HG03457 (cell line): ENCODE measurements around the gene OR5K1.

Source experiments
- ATAC-seq: cut with Tn5 transposase; IDR thresholded peaks from one replicate; pipeline ENCODE4 v1.9.1; 2021; ENCODE audit warnings: moderate number of reproducible peaks; ENCODE audit not compliant: unreplicated experiment

The OR5K1 gene

DNA sequence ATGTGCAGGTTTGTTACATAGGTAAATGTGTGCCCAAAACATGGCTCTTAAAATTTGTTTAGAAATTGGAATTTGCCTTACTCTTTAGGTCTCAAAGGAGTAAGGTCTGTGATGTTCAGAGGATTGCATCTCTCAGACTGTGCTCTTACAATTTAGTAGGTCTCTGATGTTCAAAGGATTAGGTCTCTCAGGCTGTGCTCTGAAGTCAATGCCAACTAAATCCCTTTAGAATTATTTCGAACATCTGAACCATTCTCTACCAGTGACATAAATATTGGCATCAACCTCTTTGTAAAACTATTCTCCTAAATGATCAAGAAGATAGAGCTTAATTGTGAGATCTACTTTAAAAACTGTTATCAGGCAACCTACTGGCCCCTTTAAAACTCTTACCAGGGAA, at the start of gene OR5K1:
Gene OR5K1 (plus strand): TSS at position 301 of the 400 bp plus-strand sequence. CDS start 6,376 bp downstream, outside the sequence.
- ATAC-seq, result no peak

DNA sequence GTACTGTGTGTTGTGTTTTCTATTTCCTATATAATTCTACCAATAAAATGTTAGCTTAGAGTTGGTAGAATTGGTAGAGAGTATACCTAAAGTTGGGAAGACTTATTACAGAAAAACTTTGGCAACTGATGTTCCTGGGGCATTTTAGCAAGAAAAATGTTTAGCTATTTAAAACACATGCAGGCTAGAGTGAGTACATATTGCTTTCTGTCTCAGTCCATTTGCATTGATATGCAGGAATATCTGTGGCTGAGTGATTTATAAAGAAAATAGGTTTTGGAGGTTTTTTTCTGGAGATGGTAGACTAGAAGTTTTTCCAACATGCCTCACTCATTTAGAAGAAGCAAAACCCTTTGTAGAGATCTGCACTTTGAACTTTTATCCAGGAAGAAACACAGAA, 30.4 kb upstream of the OR5K1 start:
- no peak for ATAC-seq

DNA sequence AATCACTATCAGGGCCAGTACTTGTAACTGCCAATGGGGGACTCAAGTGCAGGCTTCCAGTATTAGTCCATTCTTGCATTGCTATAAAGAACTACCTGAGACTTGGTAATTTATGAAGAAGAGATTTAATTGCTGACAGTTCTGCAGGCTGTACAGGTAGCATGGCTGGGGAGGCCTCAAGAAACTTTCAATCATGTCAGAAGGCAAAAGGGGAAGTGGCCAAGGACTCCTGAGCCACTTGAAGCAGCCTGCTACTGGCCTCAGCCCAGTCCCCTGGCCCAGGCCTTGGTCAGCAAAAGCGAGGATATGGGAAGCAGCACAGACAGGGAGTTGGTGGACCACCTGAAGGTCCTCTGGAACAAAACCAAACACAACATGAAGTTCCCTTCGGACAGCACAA, 29.2 kb upstream of the OR5K1 start:
- ATAC-seq, result no peak

DNA sequence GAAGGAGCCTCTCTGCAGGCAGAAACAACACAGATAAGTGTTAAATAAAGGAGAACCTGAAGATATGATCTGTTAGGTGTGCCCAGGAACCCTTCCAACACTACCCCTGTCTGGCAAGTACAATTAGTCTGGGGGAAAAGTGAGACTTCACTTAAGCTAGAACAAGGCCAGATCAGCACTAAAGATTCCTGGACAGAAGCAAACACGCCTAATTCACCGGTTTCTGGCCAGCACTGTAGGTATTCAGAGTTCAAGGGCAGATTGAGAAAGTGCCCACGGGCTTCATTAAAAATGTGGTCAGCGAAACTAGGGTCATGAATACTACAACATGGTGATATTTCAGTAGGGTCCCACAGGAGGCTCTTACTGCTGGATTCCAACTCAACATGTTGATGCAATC, 28.6 kb upstream of the OR5K1 start:
- no peak for ATAC-seq

DNA sequence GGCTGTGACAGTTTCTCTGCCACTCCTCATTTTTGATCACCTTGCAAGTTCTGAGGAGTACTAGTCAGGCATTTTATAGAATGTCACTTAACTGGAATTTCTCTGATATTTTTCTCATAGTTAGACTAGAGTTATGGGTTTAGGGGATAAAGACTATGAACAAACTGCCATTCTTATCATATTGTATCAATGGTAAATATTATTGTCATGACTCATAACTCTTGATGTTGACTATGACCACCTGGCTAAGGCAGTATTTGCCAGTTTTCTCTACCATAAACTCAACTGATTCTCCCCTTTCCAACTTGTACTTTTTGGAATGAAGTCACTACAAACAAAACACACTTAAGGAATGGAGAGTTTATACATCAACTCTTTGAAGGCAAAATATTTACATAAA, 22.7 kb upstream of the OR5K1 start:
- ATAC-seq, result no peak

DNA sequence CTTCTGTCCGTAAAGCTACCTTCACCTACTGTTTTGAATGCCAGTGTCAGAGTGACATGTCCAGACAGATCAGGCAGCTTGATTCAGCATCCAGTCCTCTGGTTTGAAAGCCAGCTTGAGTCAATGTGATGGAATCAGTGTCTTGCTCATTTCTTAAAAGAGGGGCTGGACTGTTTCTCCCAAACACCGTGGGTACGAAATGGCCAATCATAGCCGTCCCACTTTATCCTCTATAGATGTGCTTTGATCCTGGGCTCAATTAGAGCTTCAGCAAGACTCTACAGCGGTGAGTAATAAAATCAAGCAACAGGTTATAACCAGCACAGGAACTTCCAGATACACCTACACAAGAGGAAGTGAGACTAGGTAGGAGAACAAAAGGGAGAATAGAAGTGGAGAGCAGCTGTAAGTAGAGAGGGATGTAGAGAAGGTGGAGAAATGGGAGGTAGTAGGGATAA, 17.0 kb upstream of the OR5K1 start:
- ATAC-seq, result peak; percentile 85

DNA sequence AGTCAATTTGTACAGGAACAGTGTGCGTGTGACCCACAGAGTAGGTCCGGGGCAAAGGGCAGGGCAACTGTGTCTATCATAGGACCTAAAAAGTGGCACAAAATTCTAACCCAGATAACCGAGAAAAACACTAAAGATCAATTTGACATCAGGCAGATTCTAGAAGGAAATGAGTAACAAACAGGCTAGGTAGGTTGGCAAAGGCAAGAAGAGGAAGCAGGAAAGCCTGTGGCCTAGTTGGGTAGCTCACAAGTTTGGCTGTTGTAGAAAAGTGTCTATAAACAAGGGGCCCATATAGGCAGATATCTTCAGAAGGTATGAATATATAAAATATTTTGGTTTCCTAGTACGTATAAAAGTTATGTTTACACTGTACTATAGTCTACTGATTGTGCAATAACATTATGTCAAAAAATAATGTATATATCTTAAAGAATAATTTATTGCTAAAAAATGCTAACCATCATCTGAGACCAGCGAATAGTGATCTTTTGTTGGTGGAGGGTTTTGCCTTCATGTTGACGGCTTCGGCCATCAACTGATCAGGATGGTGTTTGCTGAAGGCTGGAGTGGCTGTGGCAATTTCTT, 13.3 kb upstream of the OR5K1 start:
- no peak for ATAC-seq

DNA sequence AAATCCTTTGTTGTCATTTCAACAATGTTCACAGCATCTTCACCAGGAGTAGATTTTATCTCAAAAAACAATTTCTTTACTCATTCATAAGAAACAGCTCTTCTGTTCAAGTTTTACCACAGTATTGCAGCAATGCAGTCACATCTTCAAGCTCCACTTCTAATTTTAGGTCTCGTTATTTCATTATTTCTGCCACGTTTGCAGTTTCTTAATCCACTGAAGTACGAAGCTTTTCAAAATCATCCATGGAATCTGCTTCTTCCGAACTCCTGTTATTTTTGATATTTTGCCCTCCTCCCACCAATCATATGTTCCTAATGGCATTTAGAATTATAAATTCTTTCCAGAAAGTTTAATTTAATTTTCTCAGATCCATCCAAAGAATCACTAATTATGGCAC, 12.6 kb upstream of the OR5K1 start:
- no peak for ATAC-seq

DNA sequence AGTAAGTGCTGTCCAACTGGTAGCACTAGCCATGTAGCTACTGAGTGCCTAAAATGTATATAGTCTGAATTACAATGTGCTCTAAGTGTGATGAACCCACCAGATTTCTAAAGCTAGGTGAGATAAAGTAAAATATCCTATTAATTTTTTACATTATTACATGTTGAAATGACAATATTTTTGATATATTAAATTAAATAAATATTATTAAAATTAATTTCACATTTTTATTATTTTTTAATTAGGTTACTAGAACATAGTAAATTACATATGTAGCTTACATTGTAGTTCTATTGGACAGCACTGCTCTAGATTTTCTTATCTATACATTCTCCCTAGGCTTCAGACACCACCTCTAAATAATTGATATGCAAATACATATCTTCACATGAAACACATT, 9.2 kb upstream of the OR5K1 start:
- ATAC-seq, result no peak

DNA sequence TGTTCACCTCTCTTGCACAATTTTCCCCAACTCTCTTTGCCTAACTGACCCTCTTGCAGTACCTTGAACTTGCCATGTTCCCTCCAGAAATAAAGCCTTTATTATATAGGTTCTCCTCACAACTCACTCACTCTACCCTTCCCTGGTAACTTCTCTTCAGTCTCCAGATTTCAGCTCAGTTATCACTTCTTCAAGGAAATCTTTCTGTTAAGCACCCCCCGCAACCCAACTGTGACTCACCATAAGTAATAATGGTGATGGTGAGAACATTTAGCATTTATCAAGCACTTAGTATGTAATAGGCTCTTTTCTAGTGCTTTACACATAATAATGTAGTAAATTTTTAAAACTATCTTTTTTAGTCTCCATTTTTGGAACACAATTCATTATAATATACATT, 8.1 kb upstream of the OR5K1 start:
- ATAC-seq, result no peak

DNA sequence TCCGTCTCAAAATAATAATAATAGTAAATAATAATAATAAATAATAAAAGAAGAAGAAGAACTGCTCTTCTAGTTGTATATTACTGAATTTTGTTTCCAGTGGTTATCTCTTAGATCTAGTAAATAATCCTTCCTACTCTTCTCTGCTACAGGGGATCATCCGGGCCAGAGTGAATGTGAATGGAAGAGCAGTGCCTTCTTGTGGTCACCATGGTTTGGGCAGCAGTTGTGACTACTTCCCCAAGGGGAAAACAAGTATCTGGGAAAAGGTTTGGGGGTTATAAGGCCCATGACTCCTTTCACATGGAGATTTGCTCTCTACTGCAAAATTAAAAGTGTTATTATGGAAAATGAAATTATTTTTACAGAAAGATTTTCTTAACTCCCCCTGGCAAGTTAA, 5.5 kb upstream of the OR5K1 start:
- no peak for ATAC-seq

DNA sequence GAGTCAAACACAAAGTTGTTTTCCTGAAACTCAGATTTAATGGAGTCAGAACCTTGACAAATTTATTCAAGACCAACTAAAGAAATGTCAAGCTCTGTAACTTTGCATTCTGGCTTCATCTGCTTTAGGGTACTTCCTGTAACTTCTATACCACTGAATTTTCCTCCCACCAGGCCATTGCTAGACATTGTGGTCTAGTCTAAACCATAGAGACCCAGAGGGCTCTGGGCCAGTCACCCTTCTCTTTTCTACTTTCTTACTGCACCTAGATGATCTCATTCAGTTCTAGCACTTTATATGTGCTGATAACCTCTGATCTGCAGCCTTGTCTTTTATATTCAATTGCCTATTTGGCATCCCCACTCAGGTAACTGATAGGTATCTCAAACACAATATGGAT, 2.8 kb upstream of the OR5K1 start:
- ATAC-seq, result no peak

DNA sequence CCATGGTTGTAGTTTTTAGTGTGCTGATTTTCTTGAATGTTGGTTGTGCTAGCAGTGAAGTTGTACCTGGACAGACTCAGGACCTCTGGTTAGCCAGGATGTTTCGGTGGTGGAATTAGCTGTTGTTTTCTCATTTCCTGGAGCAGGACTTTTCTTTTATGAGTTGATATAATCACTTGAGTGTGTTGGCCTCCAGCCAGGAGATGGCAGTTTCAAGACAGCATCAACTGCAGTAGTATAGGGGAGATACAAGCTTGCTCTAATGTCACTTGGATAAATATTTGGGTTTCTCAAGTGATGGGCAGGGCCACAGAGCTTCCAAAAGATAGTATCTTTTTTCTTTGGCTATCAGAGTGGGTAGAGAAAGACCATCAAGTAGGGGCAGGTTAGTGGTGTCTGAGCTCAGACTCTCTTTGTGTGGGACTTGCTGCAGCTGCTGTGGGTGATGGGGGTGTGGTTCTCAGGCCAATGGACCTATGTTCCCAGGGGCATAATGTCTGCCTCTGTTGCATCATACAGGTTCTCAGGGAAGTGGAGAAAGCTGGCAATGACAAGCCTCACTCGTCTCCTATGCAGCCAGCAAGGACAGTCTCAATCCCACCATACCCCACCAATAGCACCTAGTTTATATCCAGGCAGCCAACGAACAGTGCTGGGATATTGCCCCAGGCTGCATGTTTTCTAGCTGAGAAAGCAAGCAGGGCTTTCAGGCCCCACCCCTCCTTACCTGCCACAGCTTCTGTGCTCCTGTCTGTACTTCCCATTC, 19.9 kb downstream of the OR5K1 start:
- ATAC-seq, result no peak

DNA sequence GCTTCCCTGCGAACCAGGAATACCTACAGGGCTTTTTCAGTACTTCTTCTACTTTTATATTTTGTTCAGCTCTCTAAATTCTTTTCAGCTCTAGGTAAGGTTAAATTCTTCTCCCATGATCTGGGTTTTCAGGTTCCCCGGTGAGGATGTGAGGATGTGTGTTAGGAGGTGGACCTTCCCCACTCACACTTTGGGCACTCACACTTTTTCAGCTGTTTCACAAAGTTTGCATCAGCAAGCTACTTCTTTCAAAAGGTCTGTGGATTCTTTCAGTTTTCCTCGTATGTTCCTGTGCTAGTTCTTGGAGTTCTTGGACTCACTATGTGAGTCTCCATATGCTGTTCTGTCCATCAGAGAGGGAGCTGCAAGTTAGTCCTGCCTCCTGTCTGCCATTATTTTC, 20.6 kb downstream of the OR5K1 start:
- ATAC-seq, result no peak

DNA sequence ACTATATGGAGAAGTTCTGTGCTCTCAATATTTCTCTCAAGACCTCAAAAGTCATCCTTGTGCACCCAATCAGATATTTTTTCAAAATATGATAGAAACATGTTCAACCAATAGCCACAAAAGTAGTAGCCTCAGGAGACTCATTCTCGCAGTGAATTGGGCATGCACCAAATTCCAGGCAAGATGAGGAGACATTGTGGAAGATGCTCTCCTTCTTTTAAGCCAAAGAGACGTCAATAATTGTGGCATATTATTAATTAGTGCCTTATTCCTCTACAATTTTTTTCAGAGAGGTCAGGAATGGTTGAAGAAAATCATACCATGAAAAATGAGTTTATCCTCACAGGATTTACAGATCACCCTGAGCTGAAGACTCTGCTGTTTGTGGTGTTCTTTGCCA, 34.4 kb downstream of the OR5K1 start, which contains the start of gene OR5K2:
Gene OR5K2 (plus strand): TSS at position 301 of the 400 bp plus-strand sequence. CDS start 0 bp downstream, at position 301.
- ATAC-seq, result no peak

DNA sequence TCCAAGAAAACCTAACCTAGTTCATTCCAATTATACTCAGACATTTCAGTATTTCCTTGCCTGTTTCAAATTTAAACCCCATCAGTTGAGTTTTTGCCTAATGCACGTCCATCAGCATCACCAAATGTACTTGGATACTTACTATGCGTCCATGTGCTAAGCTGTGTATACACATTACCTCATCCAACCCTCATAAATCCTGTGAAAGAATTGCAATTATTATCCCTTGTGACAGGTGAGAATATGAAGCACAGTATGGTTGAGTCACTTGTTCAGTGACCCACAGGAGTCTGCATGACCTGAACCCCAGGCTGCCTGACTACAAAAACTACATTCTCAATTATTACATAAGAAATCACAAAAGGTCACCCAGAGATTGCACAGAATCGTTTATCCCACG, 37.0 kb downstream of the OR5K1 start:
- no peak for ATAC-seq

DNA sequence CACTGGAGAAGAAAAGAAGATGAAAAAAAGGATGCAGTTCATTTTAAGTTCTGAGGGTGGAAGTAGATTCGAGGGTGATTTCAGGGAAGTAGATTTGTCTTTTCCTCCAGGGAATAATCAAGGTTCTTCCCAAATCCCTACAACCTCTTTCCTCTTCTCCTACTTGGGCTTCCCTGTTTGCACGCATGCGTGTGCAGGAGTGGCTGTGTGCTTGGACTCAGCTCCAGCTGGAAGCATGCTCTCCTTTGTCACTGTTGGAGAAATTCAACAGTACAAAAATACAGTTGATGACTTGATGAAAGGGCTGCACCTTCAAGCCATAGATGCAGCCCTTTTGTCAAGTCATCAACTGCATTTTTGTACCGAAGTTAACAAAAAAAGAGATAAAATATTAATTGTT, 38.3 kb downstream of the OR5K1 start:
- ATAC-seq, result no peak

DNA sequence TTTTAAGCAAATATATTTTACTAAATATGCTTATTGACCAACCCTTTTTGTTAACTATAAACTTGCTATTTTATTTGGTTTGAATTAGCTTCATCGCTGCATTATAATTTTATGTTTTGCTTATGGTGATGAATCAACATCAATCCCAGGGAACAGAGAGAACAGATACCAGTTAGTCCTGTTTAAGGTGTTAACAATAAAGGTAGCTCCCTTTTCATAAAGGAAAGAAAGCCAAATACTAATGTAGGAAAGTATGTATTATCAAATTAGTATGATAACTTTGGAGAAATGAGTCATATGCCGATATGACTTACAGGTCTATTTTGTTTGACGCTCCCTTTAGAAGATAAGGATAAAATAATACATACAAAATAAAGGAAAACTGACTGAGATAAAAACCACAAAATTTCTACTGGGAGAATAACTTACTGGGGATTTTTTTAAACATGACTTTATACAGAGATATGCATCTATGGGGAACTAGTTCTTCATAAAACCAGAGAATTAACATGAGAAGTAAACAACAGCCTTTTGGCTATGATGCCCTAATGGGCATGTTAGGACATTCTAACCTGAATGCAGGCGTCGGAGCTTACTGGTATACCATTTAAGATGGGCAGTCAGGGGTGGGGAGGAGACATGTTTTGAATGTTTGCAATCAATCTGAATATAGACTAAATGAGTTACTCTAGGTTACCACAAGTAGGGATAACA, 39.0 kb downstream of the OR5K1 start:
- ATAC-seq, result no peak

DNA sequence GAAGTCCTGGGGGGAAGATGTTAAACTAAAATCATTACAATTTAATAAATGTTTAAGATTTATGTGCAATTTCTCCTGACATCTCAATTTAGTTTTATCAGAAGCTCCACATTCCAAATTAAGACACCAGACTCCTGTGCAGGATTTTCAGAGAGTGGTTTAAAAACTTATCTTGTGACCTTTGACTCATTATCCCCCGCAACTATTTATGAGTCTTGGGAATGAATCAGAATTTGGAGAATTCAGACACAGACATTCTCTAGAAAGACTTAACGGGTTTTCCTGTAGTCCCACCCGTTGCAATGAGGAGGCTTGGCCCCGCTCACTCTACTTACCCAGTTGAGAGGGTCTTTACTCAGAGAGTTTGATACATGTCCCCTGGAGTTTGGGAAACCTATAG, 41.5 kb downstream of the OR5K1 start:
- no peak for ATAC-seq

DNA sequence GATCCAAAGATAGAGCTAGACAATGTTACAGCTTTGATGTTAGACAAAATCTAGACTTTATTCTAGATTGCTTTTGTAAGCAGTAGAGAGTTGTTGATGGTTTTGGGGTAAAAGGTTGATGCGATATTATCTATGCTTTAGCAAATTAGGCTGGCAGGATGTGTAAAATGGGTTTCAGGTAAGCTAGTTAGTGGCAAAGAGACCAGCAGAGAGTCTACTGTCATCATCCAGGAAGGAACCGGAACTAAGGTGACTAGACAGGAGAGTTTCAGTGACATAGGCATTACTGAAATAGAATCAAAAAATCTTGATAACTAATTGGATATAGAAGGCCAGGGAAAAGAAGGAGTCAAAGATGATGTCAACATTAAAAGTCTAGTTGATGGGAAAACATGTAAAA, 45.6 kb downstream of the OR5K1 start:
- no peak for ATAC-seq

DNA sequence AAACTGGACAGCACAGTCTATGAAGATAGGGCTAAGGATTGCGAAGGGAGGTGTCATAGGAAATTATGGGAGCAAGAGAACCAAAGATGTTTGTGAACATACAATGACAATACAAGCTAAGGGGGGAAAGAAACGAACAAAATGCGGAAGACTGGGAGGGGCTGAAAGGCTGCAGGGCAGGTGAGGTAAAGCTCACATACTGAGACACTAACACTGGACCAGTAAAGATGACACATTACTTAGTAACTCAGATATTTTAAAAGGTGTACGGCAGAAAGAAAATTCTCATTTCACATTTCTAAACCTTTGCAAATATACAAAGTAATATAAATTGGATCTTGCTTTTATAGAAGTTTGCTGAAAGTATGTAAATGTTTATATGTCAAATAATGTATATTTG, 49.6 kb downstream of the OR5K1 start:
- no peak for ATAC-seq

DNA sequence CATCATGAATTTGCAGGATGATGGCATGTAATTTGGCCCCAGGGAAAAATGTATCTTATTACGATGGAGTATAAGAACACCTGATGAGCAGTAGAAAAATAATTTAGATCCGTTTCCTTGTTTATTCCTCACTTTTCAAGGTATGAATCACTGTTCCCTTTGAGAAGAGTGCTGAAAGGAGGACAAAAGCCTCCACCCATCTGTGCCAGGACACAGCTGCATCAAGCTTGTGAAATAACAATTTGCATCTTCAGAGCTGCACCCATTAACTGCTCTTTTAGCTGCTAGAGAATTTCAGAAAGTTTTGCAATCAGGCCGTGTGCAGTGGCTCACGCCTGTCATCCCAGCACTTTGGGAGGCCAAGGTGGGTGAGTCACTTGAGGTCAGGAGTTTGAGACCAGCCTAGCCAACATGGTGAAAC, 50.1 kb downstream of the OR5K1 start:
- no peak for ATAC-seq
